Ishikawa (cell line): ENCODE results near the gene THSD4.

ENCODE experiments used
- CEBPB ChIP-seq: IDR thresholded peaks from 2 replicates; pipeline ENCODE4 v1.6.1; 2012
- CREB1 ChIP-seq: IDR thresholded peaks from 2 replicates; pipeline ENCODE4 v1.6.1; 2012; ENCODE audit warnings: low read depth
- EGR1 ChIP-seq: IDR thresholded peaks from 2 replicates; pipeline ENCODE4 v1.6.1; 2012
- EP300 ChIP-seq: IDR thresholded peaks from 2 replicates; pipeline ENCODE4 v1.6.1; 2012; ENCODE audit warnings: borderline replicate concordance
- FOXM1 ChIP-seq: IDR thresholded peaks from 2 replicates; pipeline ENCODE4 v1.6.1; 2012; ENCODE audit warnings: low read depth, borderline replicate concordance
- MAX ChIP-seq: IDR thresholded peaks from 2 replicates; pipeline ENCODE4 v1.6.1; 2012
- NFIC ChIP-seq: IDR thresholded peaks from 2 replicates; pipeline ENCODE4 v1.6.1; 2012
- RAD21 ChIP-seq: IDR thresholded peaks from 2 replicates; pipeline ENCODE4 v1.6.1; 2012; ENCODE audit warnings: low read depth
- REST ChIP-seq: IDR thresholded peaks from 2 replicates; pipeline ENCODE4 v1.6.1; 2012; ENCODE audit warnings: low read depth, mild to moderate bottlenecking
- TAF1 ChIP-seq: IDR thresholded peaks from 2 replicates; pipeline ENCODE4 v1.6.1; 2012; ENCODE audit warnings: low read depth, mild to moderate bottlenecking
- TCF12 ChIP-seq: IDR thresholded peaks from 2 replicates; pipeline ENCODE4 v1.6.1; 2012; ENCODE audit warnings: low read depth
- TEAD4 ChIP-seq: IDR thresholded peaks from 2 replicates; pipeline ENCODE4 v1.6.1; 2012
- USF1 ChIP-seq: IDR thresholded peaks from 2 replicates; pipeline ENCODE4 v1.6.1; 2012
- YY1 ChIP-seq: IDR thresholded peaks from 2 replicates; pipeline ENCODE4 v1.6.1; 2012; ENCODE audit warnings: low read depth
- ZBTB7A ChIP-seq: IDR thresholded peaks from 2 replicates; pipeline ENCODE4 v1.6.1; 2012; ENCODE audit warnings: low read depth

THSD4 gene

GRCh38 chr15:71465131-71465955 is 350.1 kb downstream of the THSD4 start:
- TF ChIP-seq RAD21 (no peak), NFIC (no peak), FOXM1 (no peak), MAX (no peak), ZBTB7A (no peak), YY1 (no peak), USF1 (no peak), TEAD4 (no peak), EP300 (no peak), REST (no peak), CREB1 (no peak), EGR1 (no peak), CEBPB (no peak), TAF1 (no peak), TCF12 (no peak)

GRCh38 chr15:71468715-71469114 is 353.4 kb downstream of the THSD4 start:
- TF ChIP-seq TEAD4 (no peak), USF1 (peak; percentile 83), EGR1 (no peak), TAF1 (no peak)

GRCh38 chr15:71469413-71469812 is 354.1 kb downstream of the THSD4 start:
- no peak for TF ChIP-seq CEBPB
- TF ChIP-seq FOXM1: no peak
- no peak for TF ChIP-seq TAF1
- no peak for TF ChIP-seq CREB1
- TF ChIP-seq RAD21: no peak
- TF ChIP-seq NFIC: no peak

- TF ChIP-seq USF1: no peak
- TF ChIP-seq REST: no peak
- no peak for TF ChIP-seq CEBPB
- TF ChIP-seq YY1: no peak
Observed at GRCh38 chr15:71471347-71471746, 356.1 kb downstream of the THSD4 start.

GRCh38 chr15:71472566-71472965 is 357.3 kb downstream of the THSD4 start:
- no peak for TF ChIP-seq REST
- no peak for TF ChIP-seq CEBPB
- no peak for TF ChIP-seq MAX
- no peak for TF ChIP-seq FOXM1
- no peak for TF ChIP-seq CREB1
- TF ChIP-seq EGR1: no peak
- no peak for TF ChIP-seq TCF12
- no peak for TF ChIP-seq ZBTB7A
- TF ChIP-seq NFIC: no peak
- no peak for TF ChIP-seq YY1
- TF ChIP-seq TAF1: no peak
- TF ChIP-seq EP300: no peak
- TF ChIP-seq RAD21: no peak
- TF ChIP-seq USF1: no peak
- TF ChIP-seq TEAD4: no peak
